ENCODE results near the gene PTPRT.
"Not testable (repeated sequence)": the region's sequence is repeated elsewhere in the genome, so short reads cannot be mapped to it uniquely, and the experiment has no call there.

PTPRT gene

DNA sequence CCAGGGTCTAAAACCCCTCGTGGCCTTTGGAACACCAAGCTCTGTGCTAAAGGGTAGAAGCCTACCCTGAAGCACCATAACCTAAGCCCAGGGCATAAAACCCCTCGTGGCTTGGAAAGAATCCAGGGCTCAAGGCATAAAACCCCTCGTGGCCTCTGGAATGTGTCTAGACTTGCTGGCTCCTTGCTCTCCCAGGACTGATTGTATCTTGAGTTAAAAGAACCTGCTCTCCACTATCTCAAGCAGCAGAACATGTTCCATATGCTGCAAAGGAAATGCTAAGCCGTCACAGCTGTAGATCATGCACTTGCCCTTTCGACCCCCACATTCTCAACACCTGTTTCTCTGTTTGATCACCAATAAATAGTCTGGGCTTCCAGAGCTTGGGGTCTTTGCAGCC lies 288.9 kb downstream of the PTPRT start:
- not testable (repeated sequence) for DNase-seq

DNA sequence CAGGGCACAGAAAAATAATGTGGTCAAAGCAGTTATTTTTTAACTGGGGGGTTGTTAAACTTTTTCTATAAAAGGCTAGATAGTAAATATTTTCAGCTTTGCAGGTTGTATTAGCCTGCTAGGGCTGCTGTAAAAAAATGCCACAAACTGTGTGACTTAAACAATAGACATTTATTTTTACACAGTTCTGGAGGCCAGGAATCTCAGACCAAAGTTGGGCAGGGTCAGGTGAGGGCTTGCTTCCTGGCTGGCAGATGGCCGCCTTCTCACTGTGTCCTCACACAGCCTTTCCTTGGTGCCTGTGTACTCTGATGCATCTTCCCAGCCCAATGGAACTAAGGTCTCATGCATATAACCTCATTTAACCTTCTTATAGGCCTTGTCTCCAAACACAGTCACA lies 294.7 kb downstream of the PTPRT start:
- no peak for DNase-seq

DNA sequence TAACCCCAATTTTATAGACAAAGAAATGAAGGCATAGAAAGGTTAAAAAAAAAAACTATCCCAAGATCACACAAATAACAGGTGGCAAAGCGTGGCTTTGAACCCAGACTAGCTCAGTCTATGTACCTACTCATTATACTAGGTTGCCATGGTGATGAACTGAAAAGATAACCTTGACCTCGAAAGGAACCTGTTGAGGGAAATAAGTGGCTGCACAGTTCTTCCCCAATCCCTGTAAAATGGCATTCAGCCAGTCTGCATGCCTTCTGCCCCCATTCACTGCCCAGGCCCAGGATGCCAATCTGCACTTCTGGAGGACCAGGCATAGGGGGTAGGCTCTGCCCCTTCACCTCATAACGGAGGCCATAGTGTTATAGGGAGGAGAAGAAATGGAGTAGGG lies 295.2 kb downstream of the PTPRT start:
- no peak for DNase-seq

GRCh38 chr20:42889517-42889916 lies 300.2 kb downstream of the PTPRT start:
- DNase-seq: no peak

- DNase-seq: no peak
Measured at GRCh38 chr20:42887281-42887680, 302.4 kb downstream of the PTPRT start.

GRCh38 chr20:42886801-42887200 lies 302.9 kb downstream of the PTPRT start:
- DNase-seq: no peak

GRCh38 chr20:42886046-42886445 lies 303.7 kb downstream of the PTPRT start:
- no peak for DNase-seq

DNA sequence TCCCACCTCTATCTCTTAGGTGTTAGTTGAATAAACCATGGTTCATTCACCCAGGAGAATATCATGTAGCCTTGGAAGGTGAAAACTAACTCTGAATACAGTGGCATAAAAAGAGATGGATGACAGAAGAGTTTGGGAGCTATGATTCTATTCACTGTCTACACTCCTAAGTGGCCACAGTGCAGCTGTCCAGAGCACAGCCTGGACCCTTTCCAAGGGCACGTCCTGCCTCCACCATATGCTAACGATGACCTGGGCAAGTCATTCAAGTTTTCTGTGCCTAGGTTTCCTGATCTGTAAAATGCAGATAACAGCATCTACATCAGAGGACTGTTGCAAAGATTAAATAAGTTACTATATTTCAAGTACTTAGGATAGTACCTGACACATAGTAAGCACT lies 314.1 kb downstream of the PTPRT start:
- no peak for DNase-seq

GRCh38 chr20:42873259-42873658 lies 316.4 kb downstream of the PTPRT start:
- DNase-seq: no peak

GRCh38 chr20:42864116-42864515 lies 325.6 kb downstream of the PTPRT start:
- DNase-seq: no peak

- no peak for DNase-seq
Measured at GRCh38 chr20:42862446-42862845, 327.3 kb downstream of the PTPRT start.

GRCh38 chr20:42857446-42857845 lies 332.3 kb downstream of the PTPRT start:
- DNase-seq: no peak

GRCh38 chr20:42855896-42856295 lies 333.8 kb downstream of the PTPRT start:
- no peak for DNase-seq

GRCh38 chr20:42852691-42853090 lies 337.0 kb downstream of the PTPRT start:
- no peak for DNase-seq

GRCh38 chr20:42846784-42847490 lies 342.8 kb downstream of the PTPRT start:
- DNase-seq: no peak

DNA sequence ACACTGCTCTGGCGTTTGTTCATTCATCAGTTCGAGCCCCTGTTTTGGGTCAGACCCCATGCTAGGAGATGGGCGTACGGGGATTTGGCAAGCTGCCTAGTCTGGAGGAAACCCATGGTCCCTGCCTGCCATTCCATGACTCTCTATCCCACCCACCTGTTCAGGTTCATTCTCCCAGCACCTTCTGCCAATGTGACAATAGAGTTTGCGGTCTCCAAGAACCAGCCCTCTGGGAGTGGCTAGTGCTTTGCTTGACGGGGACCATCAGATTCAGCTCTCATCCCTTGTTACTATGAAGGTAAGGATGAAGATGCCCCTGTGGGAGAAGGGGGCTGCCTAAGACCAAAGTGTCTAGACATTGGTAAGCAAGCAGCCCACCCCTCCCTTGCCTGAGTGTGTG lies 345.0 kb downstream of the PTPRT start:
- DNase-seq: no peak

DNA sequence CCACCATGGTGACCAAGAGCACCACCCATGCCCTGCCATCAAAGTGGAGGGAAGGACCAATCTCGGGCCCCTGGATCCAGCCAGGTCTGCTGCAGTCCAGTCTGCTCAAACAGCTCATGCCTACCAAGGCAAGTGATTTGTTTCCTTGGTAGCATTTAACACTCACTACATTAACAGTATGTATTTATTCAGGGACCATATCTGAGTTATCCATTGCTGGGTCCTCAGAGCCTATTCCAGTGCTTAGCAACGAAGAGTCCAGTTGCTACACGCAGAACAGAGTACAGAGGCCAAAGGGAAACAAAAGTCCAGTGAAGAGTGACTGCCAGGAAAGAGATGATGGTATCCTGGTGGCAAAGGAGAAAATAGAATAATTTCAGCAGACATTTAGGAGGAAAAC lies 352.2 kb downstream of the PTPRT start:
- DNase-seq: no peak

DNA sequence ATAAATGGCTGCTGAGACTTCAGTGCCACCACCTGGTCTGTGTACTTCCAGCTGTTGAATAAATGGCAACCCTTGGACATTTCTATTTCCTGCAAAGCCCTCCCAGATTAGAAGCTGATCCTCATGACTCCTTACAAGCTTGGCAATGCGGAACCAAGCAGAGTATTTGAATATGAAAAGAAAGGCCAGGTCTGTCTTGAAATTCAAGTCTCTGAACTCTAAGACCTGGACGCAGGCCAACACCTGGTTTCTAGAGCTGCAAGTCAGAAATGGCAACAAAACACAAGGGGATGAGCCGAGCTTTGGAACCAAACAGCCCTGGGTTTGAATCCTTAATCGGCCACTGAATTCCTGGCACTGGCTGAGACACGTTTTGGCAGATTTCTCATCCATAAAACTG lies 353.4 kb downstream of the PTPRT start:
- DNase-seq: no peak

- DNase-seq: no peak
Measured at GRCh38 chr20:42807876-42808275, 381.8 kb downstream of the PTPRT start.

DNA sequence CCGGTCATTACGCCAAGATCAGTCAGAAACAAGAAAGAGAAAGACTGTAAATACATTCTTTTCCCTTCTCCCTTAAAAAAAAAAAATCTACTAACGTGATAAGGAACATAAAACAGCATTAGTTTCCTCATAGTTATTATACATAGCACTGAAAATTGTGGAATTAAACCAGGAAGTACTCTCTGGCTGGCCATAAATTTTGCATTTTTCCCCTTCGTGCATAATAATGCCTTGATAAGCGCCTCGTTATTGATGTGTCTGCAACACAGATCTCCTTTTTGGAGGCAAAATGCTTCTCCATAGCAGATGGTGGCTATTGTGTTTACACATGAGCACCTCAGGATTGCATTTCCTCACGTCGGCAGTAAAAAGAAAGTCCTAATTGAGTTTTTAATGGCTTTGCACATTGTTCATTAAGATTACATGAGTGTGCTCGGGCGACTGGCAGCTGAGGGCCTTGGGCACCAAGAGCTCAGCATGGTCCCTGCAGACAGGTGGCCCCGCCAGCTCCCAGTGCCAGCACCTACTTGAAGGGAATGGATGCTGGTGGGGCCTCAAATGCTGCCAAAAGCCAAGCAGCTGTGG lies 394.5 kb downstream of the PTPRT start:
- no peak for DNase-seq

- DNase-seq: no peak
Measured at GRCh38 chr20:42792052-42792451, 397.7 kb downstream of the PTPRT start.

DNA sequence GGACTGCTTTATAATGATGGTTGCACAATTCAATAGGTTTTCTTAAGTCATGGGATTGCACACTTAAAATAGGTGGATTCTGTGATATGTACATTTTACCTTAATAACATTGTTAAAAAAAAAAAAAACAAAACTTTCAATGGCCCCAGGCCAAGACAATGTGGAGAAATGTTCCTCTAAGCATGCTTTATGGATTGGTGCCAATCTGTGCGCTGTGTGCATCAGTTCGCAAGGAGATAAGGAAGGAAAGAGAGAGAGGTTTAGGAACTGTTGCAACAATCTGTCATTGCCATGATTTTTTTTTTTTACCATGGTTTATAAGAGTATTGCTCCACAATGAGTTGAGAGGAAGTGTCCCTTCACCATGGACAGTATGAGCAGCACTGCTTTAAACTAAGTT lies 399.6 kb downstream of the PTPRT start:
- DNase-seq: no peak

GRCh38 chr20:42788707-42789106 lies 401.0 kb downstream of the PTPRT start:
- DNase-seq: no peak

DNA sequence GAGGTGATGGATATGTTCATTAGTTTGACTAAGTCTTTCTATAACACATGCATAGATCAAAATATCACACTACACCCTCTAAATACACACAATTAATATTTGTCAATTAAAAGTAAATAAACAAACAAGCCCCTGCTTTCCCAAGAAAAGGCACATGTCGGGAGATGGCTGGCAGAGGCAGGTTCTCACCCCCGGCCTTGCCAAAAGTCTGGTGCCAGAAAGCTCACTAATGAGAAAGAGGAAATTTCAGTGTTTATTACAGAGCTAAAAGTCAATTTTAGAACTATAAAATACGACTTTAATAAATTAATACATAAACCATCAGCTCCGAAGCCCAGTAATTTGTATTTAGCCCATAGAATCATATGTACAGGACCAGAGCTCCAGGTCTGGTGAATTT lies 404.7 kb downstream of the PTPRT start:
- DNase-seq: no peak

- DNase-seq: no peak
Measured at GRCh38 chr20:42779216-42779615, 410.5 kb downstream of the PTPRT start.

Measured in CD4-positive, alpha-beta T cell treated with Interleukin-17A for 4 hours (primary cell).